NCI-H1092 (cell line): Measurements from ENCODE around the gene USP37.

Source experiments
- DNase-seq: peaks from one replicate; lab custom pipeline; 2025; lab: John Stamatoyannopoulos, UW

USP37 gene

DNA sequence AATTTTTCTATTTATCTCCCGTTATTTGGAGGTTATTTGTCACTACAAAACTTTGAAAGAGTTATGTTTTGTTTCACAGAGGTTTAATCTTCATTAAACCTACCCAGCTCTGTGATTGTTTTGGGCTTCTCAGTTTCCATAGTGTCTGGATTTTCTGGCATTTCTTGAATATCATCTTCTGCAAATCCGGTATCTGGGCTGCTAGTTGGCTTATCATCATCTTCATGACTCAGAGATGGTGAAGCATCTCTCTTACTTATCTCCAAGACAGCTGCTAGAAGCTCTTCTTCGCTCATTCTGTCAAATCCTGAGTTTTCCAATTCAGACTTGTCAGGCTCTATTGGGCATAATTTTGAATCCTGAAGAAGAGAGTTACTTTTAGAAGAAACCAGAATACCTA, 93.6 kb downstream of the USP37 start:
- no peak for DNase-seq

GRCh38 chr2:218472988-218473387, 95.2 kb downstream of the USP37 start:
- DNase-seq = no peak

DNA sequence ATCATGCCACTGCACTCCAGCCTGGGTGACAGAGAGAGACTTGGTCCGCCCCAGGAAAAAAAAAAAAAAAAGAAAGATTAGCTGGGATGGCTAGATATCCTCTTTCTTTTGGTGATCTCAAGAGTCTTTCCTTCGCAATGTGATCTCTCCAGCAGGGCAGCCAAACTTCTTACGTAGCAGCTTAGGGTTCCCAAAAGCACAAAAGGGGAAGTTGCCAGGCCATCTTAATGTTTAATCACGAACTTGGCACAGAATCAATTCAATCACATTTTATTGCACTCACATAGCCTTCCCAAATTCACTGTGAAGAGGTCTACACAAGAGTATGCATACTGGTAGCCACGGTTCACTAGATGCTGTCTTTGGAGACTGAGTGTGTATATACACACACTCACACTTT, 96.2 kb downstream of the USP37 start:
- no peak for DNase-seq

- no peak for DNase-seq
Observed at GRCh38 chr2:218471036-218471435, 97.1 kb downstream of the USP37 start.

DNA sequence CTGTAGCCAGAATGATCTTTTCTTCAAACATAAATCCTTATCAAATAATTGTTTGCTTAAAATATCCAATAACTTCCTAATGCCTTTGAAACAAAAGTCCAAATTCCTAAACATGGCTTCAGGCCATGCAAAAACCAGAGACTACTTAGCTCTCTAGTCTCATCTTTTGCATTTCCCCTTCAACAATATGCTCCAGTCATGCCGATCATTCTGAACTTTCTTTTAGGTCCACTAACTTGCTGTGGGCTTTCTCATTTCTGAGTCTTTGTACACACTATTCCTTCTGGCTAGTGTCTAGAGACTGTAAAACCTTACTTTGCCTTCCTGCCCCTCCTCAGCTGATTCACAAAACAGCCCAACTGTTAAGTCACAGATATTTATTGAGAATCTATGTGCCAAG, 97.7 kb downstream of the USP37 start:
- no peak for DNase-seq

DNA sequence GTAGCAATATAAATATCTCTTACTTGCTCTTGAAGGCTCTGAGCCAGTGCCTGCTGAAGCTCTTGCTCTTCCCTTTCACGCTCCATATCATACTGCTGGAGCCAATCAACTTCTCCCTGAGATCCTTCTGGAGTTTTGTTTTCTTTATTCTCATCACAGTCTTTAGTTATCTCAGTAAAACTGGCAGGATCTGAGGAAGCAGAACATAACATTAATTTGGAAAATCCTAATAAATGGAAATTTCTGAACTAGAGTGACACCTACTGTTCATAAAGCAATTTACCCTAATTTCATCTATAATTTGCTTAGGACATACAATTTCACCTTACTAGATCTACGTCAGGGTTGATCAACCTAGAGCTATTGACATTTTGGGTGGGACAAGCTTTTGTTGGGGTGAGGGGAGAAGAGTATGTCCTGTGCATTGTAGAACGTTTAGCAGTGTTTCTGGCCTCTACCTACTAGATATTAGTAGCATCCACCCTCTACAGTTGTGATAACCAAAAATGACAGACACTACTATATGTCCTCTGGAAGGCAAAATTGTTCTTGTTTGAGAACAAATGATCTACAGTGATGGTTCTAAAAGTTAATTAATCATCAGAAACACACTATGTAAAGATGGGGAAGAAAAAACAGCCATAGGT, 102.0 kb downstream of the USP37 start:
- no peak for DNase-seq

- no peak for DNase-seq
Observed at GRCh38 chr2:218458598-218458997, 109.6 kb downstream of the USP37 start.

DNA sequence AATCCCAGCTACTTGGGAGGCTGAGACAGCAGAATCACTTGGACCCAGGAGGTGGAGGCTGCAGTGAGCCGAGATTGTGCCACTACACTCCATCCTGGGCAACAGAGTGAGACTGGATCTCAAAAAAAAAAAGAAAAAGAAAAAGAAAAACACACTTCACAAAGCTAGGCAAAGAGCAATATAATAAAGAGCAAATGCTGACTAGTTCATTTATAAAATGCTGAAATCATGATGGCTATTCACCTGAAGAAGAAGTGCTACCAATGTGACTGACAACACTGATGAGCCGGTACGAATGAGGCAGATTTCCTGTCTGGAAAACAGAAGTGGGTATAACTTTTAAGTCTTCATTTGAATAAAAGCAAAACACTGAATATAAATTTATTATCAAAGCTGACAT, 111.3 kb downstream of the USP37 start:
- no peak for DNase-seq

GRCh38 chr2:218452079-218452478, 116.1 kb downstream of the USP37 start:
- no peak for DNase-seq

DNA sequence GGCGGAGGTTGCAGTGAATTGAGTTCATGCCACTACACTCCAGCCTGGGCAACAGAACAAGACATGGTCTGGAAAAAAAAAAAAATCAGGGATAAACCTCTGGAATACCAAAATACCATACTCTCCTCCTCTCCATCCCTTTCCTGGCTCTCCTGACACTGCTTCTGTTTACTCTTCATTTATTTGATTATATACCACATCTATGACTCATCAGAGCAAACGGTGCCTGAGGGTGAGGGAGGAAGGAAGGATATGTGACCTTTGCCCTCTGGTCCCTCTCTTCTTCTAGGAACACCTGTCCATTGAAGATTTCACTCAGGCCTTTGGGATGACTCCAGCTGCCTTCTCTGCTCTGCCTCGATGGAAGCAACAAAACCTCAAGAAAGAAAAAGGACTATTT, 119.2 kb downstream of the USP37 start:
- DNase-seq = no peak

GRCh38 chr2:218447072-218447471, 121.1 kb downstream of the USP37 start:
- DNase-seq = no peak

GRCh38 chr2:218446547-218446946, 121.6 kb downstream of the USP37 start:
- DNase-seq = no peak

DNA sequence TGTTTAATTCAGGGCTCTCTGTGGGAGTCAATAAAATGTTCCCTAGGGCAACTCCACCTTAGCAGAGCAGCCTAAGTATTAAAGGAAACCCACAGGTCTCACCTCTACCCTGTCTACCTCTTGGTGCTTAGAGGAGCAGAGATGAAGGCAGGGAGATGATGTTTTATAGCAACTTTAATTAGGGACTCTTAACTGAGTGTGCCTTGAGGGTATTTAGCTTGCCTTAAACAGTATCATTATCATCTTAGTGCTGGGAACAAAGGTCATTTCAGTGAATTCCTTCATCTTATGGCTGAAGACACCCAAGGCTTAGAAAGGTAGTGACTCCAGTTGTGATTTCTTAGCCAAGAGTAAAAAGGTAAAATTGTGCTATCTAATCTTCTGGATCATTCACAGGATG, 122.5 kb downstream of the USP37 start:
- no peak for DNase-seq

- no peak for DNase-seq
Observed at GRCh38 chr2:218444692-218445357, 123.3 kb downstream of the USP37 start.

GRCh38 chr2:218438596-218438995, 129.6 kb downstream of the USP37 start:
- no peak for DNase-seq

GRCh38 chr2:218437969-218438368, 130.2 kb downstream of the USP37 start:
- DNase-seq = no peak

GRCh38 chr2:218436992-218437391, 131.2 kb downstream of the USP37 start:
- DNase-seq = no peak

- DNase-seq = no peak
Observed at GRCh38 chr2:218435003-218435982, 132.9 kb downstream of the USP37 start.

- DNase-seq = no peak
Observed at GRCh38 chr2:218434456-218434855, 133.7 kb downstream of the USP37 start.

GRCh38 chr2:218432676-218433365, 135.3 kb downstream of the USP37 start:
- no peak for DNase-seq

- no peak for DNase-seq
Observed at GRCh38 chr2:218431878-218432277, 136.3 kb downstream of the USP37 start.

- DNase-seq = no peak
Observed at GRCh38 chr2:218430721-218431120, 137.4 kb downstream of the USP37 start.
